A549 treated with CpdA at 1 μM for 4 hours (cell line): ENCODE results near the gene ZNF197. TPM values are rescaled to one million over a fixed set of nuclear protein-coding genes. Genes with fewer than 3 reads are reported as not detected.

Experiments used
- total RNA-seq: library from RNA; stranded (reverse); fragments of 200-300 nt; extraction: Qiagen RNA extraction; gene quantifications from 5 replicates; pipeline ENCODE4 v1.2.3, GENCODE V29; 2022; ENCODE audit warnings: low read depth

ZNF197 gene
- 1.0 to 2.4 TPM (median 1.7 TPM) in 5 replicates for total RNA-seq

GRCh38 chr3:44624749-44625480 lies at the start of gene ZNF197:
ZNF197 (plus strand) TSS chr3:44625036; CDS start chr3:44629155, 4,119 bp downstream.

GRCh38 chr3:44584646-44585501 lies 40.0 kb upstream of the ZNF197 start, which contains the start of gene ZNF660:
ZNF660 (plus strand) TSS chr3:44584964; CDS start chr3:44594194, 9,230 bp downstream.

DNA sequence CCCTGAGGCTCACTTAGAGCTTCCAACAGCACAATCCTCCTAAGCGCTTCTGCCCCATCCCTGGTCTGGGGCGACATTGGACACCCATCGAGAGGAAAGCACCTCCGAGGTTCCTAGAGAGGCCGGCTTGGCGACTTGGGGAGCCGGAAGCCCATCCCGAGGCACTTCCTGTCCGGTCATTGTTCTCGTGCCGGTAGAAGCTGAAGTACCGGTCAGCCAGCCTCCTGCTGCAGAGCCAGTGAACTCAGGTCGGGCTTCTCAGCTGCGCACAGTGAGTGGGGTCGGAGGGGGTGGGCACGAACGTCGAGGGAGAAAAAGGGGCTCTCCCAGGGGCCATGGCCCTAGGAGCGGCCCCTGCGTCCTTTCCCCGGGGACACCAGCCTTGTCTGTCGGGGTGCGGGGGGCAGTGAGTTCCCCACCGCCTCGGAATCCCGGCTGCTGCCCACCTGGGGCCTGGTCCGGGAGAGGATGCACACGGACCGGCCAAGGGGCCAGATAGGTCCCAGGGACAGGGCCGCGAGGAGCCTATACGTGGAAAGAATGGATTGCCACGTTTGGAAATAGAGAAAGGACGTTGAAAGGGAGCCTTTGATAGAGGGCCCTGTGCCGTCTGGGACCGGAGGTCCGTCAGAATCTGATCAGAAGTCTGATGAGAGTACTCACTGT lies 23.9 kb downstream of the ZNF197 start, which contains the start of gene ZNF35:
Gene ZNF35 (plus strand): TSS at position 169 of the 666 bp plus-strand sequence. CDS start 2,336 bp downstream, outside the sequence.

Other genes with a start within 250 kb of the ZNF197 start
- gene ZNF445, start 147.4 kb upstream of the ZNF197 start, total RNA-seq: 2.2 to 3.1 TPM (median 2.8 TPM) in 5 replicates
- gene ZKSCAN7, start 69.8 kb upstream of the ZNF197 start, total RNA-seq: not detected in 5 replicates
- not detected in 5 replicates for gene ZNF660, start 40.1 kb upstream of the ZNF197 start, total RNA-seq
- 4.1 to 7.7 TPM (median 5.1 TPM) in 5 replicates for gene ZNF35, start 23.7 kb downstream of the ZNF197 start, total RNA-seq
- 1.2 to 2.1 TPM (median 1.5 TPM) in 5 replicates for gene ZNF502, start 87.6 kb downstream of the ZNF197 start, total RNA-seq
- not detected in 5 replicates for gene ZNF501, start 104.6 kb downstream of the ZNF197 start, total RNA-seq
- gene KIAA1143, start 136.6 kb downstream of the ZNF197 start, total RNA-seq: 10.8 to 17.7 TPM (median 16.5 TPM) in 5 replicates
- gene KIF15, start 136.8 kb downstream of the ZNF197 start, total RNA-seq: 6.9 to 14.1 TPM (median 9.9 TPM) in 5 replicates
- 5.7 to 10.6 TPM (median 9.8 TPM) in 5 replicates for gene TMEM42, start 236.9 kb downstream of the ZNF197 start, total RNA-seq
- 0.02 to 0.08 TPM (median 0.06 TPM) in 4 of 5 replicates, not detected in the other for gene TGM4, start 249.6 kb downstream of the ZNF197 start, total RNA-seq